Duodenal mucosa (tissue), 2 donors: ENCODE data around the gene MRTO4.
A peak's percentile ranks its signal among the peaks of the same experiment; 100 is the strongest.
"Not testable (repeated sequence)": the region's sequence is repeated elsewhere in the genome, so short reads cannot be mapped to it uniquely, and the experiment has no call there.

Experiments
- H3K27ac ChIP-seq: one replicate; pipeline ENCODE4 v1.7.0; 2013; ENCODE audit warnings: low read depth, low read length
- H3K27me3 ChIP-seq, 2 donors: one replicate each; pipeline ENCODE4 v1.7.0; 2013; ENCODE audit warnings: low read length in 2 of 2, control low read depth in 1 of 2; ENCODE audit not compliant: insufficient read depth in 2 of 2, control insufficient read depth in 1 of 2
- H3K36me3 ChIP-seq, 2 donors: one replicate each; pipeline ENCODE4 v1.7.0; 2013; ENCODE audit warnings: low read length in 2 of 2, control low read depth in 1 of 2; ENCODE audit not compliant: insufficient read depth in 2 of 2, control insufficient read depth in 1 of 2
- H3K4me1 ChIP-seq, 2 donors: one replicate each; pipeline ENCODE4 v1.7.0; 2013; ENCODE audit warnings: low read length in 2 of 2, control low read depth in 1 of 2; ENCODE audit not compliant: insufficient read depth in 2 of 2, control insufficient read depth in 1 of 2
- H3K4me3 ChIP-seq, 2 donors: one replicate each; pipeline ENCODE4 v1.7.0; 2013; ENCODE audit warnings: low read length in 2 of 2, low read depth in 1 of 2
- H3K9ac ChIP-seq, 2 donors: one replicate each; pipeline ENCODE4 v1.7.0; 2013; ENCODE audit warnings: low read length in 2 of 2, low read depth in 1 of 2
- H3K9me3 ChIP-seq, 2 donors: one replicate each; pipeline ENCODE4 v1.7.0; 2013; ENCODE audit warnings: low read length in 2 of 2, control low read depth in 1 of 2; ENCODE audit not compliant: control insufficient read depth in 1 of 2

Gene MRTO4

GRCh38 chr1:19269427-19270342 lies 18.1 kb downstream of the MRTO4 start:
- not testable (repeated sequence) for H3K4me3 ChIP-seq, H3K27ac ChIP-seq, H3K9me3 ChIP-seq, H3K9ac ChIP-seq, H3K27me3 ChIP-seq
- Histone ChIP-seq H3K36me3 (peaks cover 5 to 43% of the 10 kb centered on the region in 2 donors), H3K4me1 (peaks cover 4 to 12% of the 10 kb centered on the region in 2 donors)

GRCh38 chr1:19270343-19270730 lies 18.7 kb downstream of the MRTO4 start:
- Histone ChIP-seq H3K4me3 (peak overlapping the region in 1 of 2 donors; percentile 16), H3K4me1 (peaks cover 4 to 12% of the 10 kb centered on the region in 2 donors), H3K36me3 (peaks cover 2 to 41% of the 10 kb centered on the region in 2 donors)
- H3K27me3 ChIP-seq, H3K27ac ChIP-seq, H3K9me3 ChIP-seq, H3K9ac ChIP-seq: not testable (repeated sequence)

- H3K27me3 ChIP-seq, result no peaks in the 10 kb centered on the region
- no peaks in the 10 kb centered on the region for H3K9me3 ChIP-seq
- peak overlapping the region; percentile 38 to 50 for H3K4me3 ChIP-seq
- peaks cover 4 to 12% of the 10 kb centered on the region in 2 donors for H3K4me1 ChIP-seq
- H3K27ac ChIP-seq, result no peak overlapping the region
- peaks cover 0 to 28% of the 10 kb centered on the region in 2 donors for H3K36me3 ChIP-seq
- no peak overlapping the region for H3K9ac ChIP-seq
Observed at GRCh38 chr1:19272064-19272463, 20.5 kb downstream of the MRTO4 start.

GRCh38 chr1:19273106-19273843 lies 21.7 kb downstream of the MRTO4 start:
- peak overlapping the region; percentile 24 to 55 for H3K9ac ChIP-seq
- H3K36me3 ChIP-seq, result peaks cover 0 to 18% of the 10 kb centered on the region in 2 donors
- H3K27me3 ChIP-seq, result no peaks in the 10 kb centered on the region
- H3K4me1 ChIP-seq, result peaks cover 4 to 12% of the 10 kb centered on the region in 2 donors
- H3K9me3 ChIP-seq, result no peaks in the 10 kb centered on the region
- H3K27ac ChIP-seq, result no peak overlapping the region
- peak overlapping the region; percentile 38 to 50 for H3K4me3 ChIP-seq

DNA sequence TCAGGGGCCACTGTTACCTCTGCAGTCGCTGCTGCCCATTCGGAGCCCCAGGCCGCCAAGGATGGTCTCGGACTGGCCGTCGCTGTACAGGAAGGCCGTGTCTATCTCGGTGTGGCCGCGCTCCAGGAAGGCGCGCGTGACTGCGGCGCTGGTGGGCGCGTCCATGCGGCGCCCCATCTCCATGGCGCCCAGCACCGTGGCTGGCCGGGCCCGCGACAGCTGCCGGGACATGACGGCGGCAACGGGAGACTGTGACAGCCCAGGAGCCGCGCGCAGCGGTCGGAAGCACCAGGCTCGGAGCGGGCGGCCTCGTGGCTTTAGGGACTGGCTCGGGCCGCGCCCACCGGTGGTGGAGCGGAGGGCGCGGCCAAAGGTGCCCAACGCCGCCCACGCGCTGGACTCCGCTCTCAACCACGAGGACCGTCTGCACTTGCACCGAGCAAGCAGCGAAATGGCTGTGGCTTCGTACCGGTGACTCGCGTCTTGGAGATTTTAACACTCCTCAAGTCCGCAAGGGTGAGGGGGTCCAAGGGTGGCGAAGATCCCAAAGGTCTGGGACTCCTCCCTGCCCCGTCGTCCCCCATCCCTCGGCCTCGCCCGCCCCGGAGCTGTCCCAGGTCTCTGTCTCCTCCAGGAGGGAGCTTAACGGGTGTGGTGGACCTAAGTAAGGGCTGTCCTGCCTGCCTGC lies 22.4 kb downstream of the MRTO4 start:
- Histone ChIP-seq H3K36me3 (peaks cover 0 to 11% of the 10 kb centered on the region in 2 donors), H3K27ac (peak overlapping the region; percentile 20), H3K4me3 (peak overlapping the region; percentile 50 to 60), H3K4me1 (peaks cover 4 to 12% of the 10 kb centered on the region in 2 donors), H3K9ac (peak overlapping the region; percentile 48 to 55)
- not testable (repeated sequence) for H3K27me3 ChIP-seq, H3K9me3 ChIP-seq

DNA sequence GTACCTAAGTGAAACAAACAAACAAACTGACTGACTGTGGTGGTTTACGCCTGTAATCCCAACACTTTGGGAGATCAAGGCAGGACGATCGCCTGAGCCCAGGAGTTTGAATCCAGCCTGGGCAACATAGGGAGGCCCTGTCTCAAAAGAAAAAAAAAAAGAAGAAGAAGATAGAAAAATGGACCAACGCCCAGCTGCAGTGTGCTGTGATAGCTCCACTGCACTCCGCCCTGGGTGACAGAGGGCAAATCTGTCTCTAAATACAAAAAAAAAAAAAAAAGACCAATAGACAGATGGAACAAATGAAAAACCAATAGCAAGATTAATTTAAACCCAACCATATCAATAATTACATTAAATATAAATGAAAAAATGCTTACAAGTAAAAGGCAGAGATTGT lies 23.0 kb downstream of the MRTO4 start:
- peak overlapping the region; percentile 20 for H3K27ac ChIP-seq
- H3K9ac ChIP-seq, result peak overlapping the region in 1 of 2 donors; percentile 48
- H3K4me3 ChIP-seq, result peak overlapping the region; percentile 50 to 60

GRCh38 chr1:19283891-19284290 lies 32.3 kb downstream of the MRTO4 start:
- Histone ChIP-seq H3K4me1 (peaks cover 0 to 5% of the 10 kb centered on the region in 2 donors), H3K27me3 (no peaks in the 10 kb centered on the region), H3K4me3 (no peak overlapping the region), H3K9me3 (no peaks in the 10 kb centered on the region), H3K9ac (no peak overlapping the region), H3K27ac (no peak overlapping the region), H3K36me3 (peaks cover 10 to 33% of the 10 kb centered on the region in 2 donors)

More for the DNA sequence above, 23.0 kb downstream of the MRTO4 start:
- Histone ChIP-seq H3K4me1 (peaks cover 4 to 12% of the 10 kb centered on the region in 2 donors), H3K9me3 (no peaks in the 10 kb centered on the region), H3K27me3 (no peaks in the 10 kb centered on the region), H3K36me3 (peaks cover 0 to 5% of the 10 kb centered on the region in 2 donors)

DNA sequence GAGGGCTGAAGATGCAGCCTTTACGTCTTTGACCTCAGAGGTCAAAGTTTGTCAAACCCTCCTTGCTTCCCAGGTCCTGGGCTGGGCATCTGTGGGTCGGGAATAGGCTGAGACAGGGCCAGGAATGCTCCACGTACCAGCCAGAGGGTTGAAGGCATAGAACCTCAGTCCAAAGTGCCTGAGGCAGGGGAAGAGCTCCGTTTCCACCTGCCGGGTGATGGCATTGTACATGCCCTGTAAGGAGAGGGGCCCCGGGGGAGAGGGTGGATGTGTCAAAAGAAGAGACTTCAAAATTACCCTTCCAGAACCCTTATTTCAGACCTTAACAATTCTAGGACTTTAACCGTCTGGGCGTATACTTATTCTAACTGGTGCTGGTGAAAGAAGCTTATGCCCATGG lies 33.3 kb downstream of the MRTO4 start:
- Histone ChIP-seq H3K4me1 (peaks cover 4 to 13% of the 10 kb centered on the region in 2 donors), H3K4me3 (no peak overlapping the region), H3K27ac (no peak overlapping the region), H3K9ac (no peak overlapping the region), H3K9me3 (no peaks in the 10 kb centered on the region), H3K27me3 (no peaks in the 10 kb centered on the region), H3K36me3 (peaks cover 10 to 33% of the 10 kb centered on the region in 2 donors)

DNA sequence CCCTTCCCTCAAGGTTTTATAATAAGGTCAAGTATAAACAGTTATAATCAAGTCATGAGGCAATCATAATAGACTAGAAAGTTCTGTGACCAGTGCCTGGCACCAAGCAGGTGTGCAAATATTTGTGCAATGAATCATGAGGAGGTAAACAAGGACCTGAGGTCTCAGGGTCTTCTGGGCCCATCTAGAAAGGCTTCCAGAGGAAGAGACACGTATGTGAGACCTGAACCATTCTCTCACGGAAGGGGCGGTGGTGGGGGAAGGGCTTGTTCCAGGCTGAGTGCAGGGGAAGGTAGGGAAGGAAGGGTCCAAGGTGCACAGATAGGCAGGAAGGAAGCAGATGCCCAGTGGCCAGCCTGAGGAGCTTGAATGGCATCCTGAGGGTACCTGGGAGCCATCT lies 33.8 kb downstream of the MRTO4 start:
- not testable (repeated sequence) for H3K9me3 ChIP-seq, H3K4me3 ChIP-seq, H3K27ac ChIP-seq, H3K27me3 ChIP-seq, H3K9ac ChIP-seq
- H3K36me3 ChIP-seq, result peaks cover 10 to 33% of the 10 kb centered on the region in 2 donors
- H3K4me1 ChIP-seq, result peaks cover 5 to 14% of the 10 kb centered on the region in 2 donors
